ENCODE results near the gene PYURF.

Gene PYURF

GRCh38 chr4:88497859-88498409 is 25.6 kb downstream of the PYURF start:
- H3K27ac ChIP-seq = no peak overlapping the region
- no peak for TF ChIP-seq CTCF (conservative IDR thresholded peaks at IDR 0.05)

- TF ChIP-seq CTCF (conservative IDR thresholded peaks at IDR 0.05) = no peak
- H3K27ac ChIP-seq = no peak overlapping the region
These were observed 34.3 kb downstream of the PYURF start for GRCh38 chr4:88489100-88489761.

GRCh38 chr4:88481537-88481936 is 42.0 kb downstream of the PYURF start:
- H3K27ac ChIP-seq = no peak overlapping the region
- TF ChIP-seq CTCF (conservative IDR thresholded peaks at IDR 0.05) = no peak

GRCh38 chr4:88478247-88478646 is 45.3 kb downstream of the PYURF start:
- no peak for TF ChIP-seq CTCF (conservative IDR thresholded peaks at IDR 0.05)
- H3K27ac ChIP-seq = no peak overlapping the region

- H3K27ac ChIP-seq = no peak overlapping the region
- TF ChIP-seq CTCF (conservative IDR thresholded peaks at IDR 0.05) = no peak
These were observed 46.2 kb downstream of the PYURF start for GRCh38 chr4:88477229-88477860.
